ENCODE measurements around the gene SMIM36. TPM values are rescaled to one million over a fixed set of nuclear protein-coding genes. Genes with fewer than 3 reads are reported as not detected.
"Not testable (repeated sequence)": the region's sequence is repeated elsewhere in the genome, so short reads cannot be mapped to it uniquely, and the experiment has no call there.

SMIM36 gene
- total and polyA plus RNA-seq, 10 of the 15 experiments (the other 5 are each of a cell fraction or from before 2014, with no cell fraction given) = not detected

GRCh38 chr17:55466671-55467070 lies 44.6 kb downstream of the SMIM36 start (continued):
- no peak for TF ChIP-seq CUX1 (IDR thresholded peaks at IDR 0.05; ENCODE audit: insufficient replicate concordance, low read depth, low read length)

GRCh38 chr17:55465771-55466170 lies 45.5 kb downstream of the SMIM36 start:
- H3K4me2 ChIP-seq (ENCODE audit: control insufficient read depth, insufficient read depth); H3K9me3 ChIP-seq (replicated peaks; ENCODE audit: control insufficient read depth, insufficient read depth, low read length); H2AFZ ChIP-seq (ENCODE audit: control insufficient read depth, low read depth, low read length); H3K27ac ChIP-seq (ENCODE audit: control insufficient read depth, insufficient read depth); DNase-seq (ENCODE audit: low read depth, low spot score); FAIRE-seq; H3K36me3 ChIP-seq (ENCODE audit: control insufficient read depth in 2 of 2, insufficient read depth in 2 of 2, low read length in 1 of 2); H3K4me3 ChIP-seq; H3K27me3 ChIP-seq (replicated peaks in 1 of 2; ENCODE audit: control insufficient read depth in 2 of 2, insufficient read depth in 2 of 2, low read length in 1 of 2); BruUV-seq (replicated peaks); H3K79me2 ChIP-seq (ENCODE audit: control insufficient read depth, insufficient read depth, low read length); in situ Hi-C loops (cut with MboI); ATAC-seq; H4K20me1 ChIP-seq (ENCODE audit: control insufficient read depth, insufficient read depth); H3K9ac ChIP-seq (ENCODE audit: control insufficient read depth, insufficient read depth, low read length): not testable (repeated sequence)
- ChIA-PET POLR2A (interaction anchor here (0.7 to 2.1 kb wide), 5 partner anchors 16 to 50 kb away, joined by 3 to 5 read pairs (median 5); partner anchors contain the start of gene MMD), SMC1A (ENCODE audit: uncharacterized antibody, unreplicated experiment) (interaction anchor here (0.9 to 4.8 kb wide), 8 partner anchors 15 to 109 kb away, joined by 3 to 46 read pairs (median 8); partner anchors contain the start of gene SMIM36), RAD21 (ENCODE audit: unreplicated experiment) (interaction anchor here (0.9 to 3.5 kb wide), 8 partner anchors 16 to 64 kb away, joined by 3 to 12 read pairs (median 5); partner anchors contain the start of gene MMD), CTCF (interaction anchor here (0.9 to 2.0 kb wide), 5 partner anchors 11 to 52 kb away, joined by 3 to 4 read pairs (median 3); no protein-coding TSS in a partner anchor)
- H3K4me1 ChIP-seq (ENCODE audit: control insufficient read depth, insufficient read depth, low read length) = peaks cover 18% of the 10 kb centered on the region
- WGBS (ENCODE audit: insufficient coverage, insufficient replicate concordance, low lambda C conversion rate, missing lambda C conversion rate) = 98% methylated on average over 3 of the region's 4 CpGs
- intact Hi-C loops (cut with micrococcal nuclease; ENCODE audit: unreplicated experiment) = loop anchor here (5.0 kb wide), 1 partner anchor 47 kb away; the partner anchor contains the start of gene SMIM36
